Panc1 (cell line): ENCODE measurements around the gene XYLT1.

Experiments
- POLR2AphosphoS5 ChIP-seq: IDR thresholded peaks from 2 replicates; pipeline ENCODE4 v1.6.1; 2012; ENCODE audit warnings: mild to moderate bottlenecking, low read depth, low read length, moderate library complexity
- TCF7L2 ChIP-seq: IDR thresholded peaks from 2 replicates; pipeline ENCODE4 v1.6.1; 2011; ENCODE audit warnings: mild to moderate bottlenecking, low read depth, low read length, inconsistent platforms
- TF ChIP-seq, protein P1 (sequence below): fragments of 450-650 bp; IDR thresholded peaks from 2 replicates; pipeline ENCODE4 v1.5.1; 2017; ENCODE audit warnings: mild to moderate bottlenecking

DNA sequence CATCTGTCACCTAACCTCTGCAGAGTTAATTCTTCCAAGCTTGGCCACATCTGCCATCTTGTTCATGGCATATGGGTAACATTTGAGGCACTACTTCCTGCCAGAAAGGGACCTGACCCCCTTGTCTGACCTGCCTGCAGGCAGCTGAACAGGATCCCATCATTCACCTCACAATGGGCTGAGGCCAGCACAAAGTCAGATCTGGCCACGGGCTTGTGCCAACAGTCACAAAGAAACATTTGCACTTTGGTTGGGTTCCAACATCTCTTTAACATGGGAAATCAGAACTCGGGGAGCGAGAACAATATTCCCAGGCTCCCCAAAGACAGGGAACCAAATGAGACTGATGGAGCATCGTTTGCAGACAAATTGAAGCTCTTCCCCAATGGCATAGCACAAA lies 116.1 kb downstream of the XYLT1 start:
- TF ChIP-seq, protein P1, sequence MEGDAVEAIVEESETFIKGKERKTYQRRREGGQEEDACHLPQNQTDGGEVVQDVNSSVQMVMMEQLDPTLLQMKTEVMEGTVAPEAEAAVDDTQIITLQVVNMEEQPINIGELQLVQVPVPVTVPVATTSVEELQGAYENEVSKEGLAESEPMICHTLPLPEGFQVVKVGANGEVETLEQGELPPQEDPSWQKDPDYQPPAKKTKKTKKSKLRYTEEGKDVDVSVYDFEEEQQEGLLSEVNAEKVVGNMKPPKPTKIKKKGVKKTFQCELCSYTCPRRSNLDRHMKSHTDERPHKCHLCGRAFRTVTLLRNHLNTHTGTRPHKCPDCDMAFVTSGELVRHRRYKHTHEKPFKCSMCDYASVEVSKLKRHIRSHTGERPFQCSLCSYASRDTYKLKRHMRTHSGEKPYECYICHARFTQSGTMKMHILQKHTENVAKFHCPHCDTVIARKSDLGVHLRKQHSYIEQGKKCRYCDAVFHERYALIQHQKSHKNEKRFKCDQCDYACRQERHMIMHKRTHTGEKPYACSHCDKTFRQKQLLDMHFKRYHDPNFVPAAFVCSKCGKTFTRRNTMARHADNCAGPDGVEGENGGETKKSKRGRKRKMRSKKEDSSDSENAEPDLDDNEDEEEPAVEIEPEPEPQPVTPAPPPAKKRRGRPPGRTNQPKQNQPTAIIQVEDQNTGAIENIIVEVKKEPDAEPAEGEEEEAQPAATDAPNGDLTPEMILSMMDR = no peak
- no peak for TF ChIP-seq TCF7L2
- no peak for TF ChIP-seq POLR2AphosphoS5
